Measurements from ENCODE around the gene HJURP.

DNA sequence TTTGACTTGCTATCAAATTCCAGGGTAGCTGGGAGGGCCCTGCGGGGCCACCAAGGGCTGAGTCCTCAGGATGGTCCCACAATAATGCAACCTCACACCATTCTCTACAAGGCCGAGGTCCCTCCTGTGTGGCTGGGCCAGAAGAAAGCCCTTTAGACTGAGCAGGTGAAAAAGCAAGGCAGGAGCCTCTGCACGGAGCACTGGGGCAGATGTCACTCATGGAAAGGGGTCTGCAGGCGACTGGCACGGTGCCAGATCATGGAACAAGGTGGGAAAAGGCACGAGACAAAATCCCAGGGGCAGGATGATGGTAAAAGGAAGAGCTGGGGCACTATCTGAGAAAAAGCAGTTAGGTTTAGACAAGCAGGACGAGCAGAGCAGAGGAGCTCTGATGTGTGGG is 16.1 kb downstream of the HJURP start:
- TF ChIP-seq POLR2A (IDR thresholded peaks at IDR 0.05) (no peak), POLR2AphosphoS5 (IDR thresholded peaks at IDR 0.05) (no peak)

Measured in sigmoid colon (tissue), 4 donors.